HG03139 (cell line): ENCODE results near the gene SH3GL2.
"Not testable (repeated sequence)": the region's sequence is repeated elsewhere in the genome, so short reads cannot be mapped to it uniquely, and the experiment has no call there.

Experiments used
- ATAC-seq: cut with Tn5 transposase; IDR thresholded peaks from one replicate; pipeline ENCODE4 v1.9.1; 2021; ENCODE audit not compliant: unreplicated experiment

SH3GL2 gene

DNA sequence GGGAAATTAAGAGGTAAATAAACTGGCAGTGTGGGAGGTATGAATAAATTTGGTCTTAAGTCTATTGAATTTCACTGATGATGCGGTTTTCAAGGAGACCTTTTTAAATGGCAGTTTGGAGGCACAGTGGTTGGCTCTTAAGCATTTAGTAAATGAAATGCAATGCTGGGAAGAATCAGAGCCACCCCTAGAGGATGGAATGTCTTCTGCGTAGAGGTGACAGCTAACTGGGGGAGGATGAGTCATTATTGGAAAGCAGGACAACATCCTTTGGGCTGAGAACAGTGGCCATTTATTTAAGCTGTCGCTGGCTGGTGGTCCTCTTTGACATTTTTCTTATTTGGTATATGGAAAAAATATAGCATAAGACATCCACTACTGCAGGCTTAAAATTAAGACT is 163.2 kb downstream of the SH3GL2 start:
- no peak for ATAC-seq

GRCh38 chr9:17744786-17745185 is 165.9 kb downstream of the SH3GL2 start:
- ATAC-seq, result no peak

DNA sequence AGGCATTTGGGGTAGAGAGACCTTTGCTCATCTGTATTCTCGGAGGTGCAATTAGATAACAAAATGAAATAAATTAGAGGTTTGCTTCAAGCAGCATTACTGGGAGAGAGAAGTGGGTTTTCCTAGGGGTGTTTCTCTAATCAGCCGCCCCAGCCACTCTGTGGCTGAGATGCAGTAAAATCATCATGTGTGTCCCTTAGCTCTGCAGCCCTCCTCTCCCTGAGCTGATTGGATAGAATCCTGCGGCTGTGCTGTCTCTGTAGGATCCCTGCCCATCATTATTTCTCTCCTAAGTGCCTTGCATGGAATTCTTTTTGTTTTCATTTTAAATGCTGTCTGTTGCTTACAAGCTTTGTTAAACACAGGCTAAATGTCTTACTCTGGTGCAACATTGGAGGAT is 171.4 kb downstream of the SH3GL2 start:
- ATAC-seq, result no peak

- ATAC-seq, result no peak
Measured at GRCh38 chr9:17751486-17751885, 172.6 kb downstream of the SH3GL2 start.

GRCh38 chr9:17752021-17752420 is 173.2 kb downstream of the SH3GL2 start:
- no peak for ATAC-seq

DNA sequence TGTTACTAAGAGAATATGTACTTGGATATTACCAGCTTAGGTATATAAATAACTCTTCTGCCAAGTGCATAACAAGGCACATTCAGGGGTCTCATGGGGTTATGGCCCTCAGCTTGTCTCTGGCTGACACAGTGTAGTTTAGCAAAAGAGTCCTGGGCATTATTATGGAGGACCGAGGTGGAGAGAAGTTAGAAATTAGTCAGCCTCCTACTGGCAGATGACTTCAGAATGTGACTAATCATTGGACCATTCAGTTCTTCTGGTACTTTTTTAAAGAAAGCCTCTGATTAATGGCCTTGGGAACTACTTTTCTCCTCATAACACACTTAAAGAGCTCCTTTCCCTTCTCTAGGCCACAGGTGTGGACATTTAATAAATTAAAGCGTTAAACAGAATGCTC is 178.9 kb downstream of the SH3GL2 start:
- no peak for ATAC-seq

DNA sequence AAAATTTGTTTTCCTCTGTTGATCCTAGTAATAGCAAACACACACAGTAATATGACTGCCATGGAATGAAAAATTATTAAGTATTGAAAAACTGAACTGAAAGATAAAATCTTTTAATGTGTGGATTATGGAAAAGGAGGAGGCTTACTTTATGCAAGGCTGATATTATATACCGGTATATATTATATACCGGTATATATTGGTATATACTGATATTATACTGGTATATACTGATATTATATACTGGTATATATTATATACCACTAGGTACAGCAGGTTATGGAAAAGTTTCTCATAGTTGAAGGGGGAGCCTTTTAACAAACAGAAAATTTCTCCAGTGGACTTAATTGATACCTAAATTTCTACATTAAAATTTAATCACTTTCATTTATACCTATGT is 181.4 kb downstream of the SH3GL2 start:
- no peak for ATAC-seq

DNA sequence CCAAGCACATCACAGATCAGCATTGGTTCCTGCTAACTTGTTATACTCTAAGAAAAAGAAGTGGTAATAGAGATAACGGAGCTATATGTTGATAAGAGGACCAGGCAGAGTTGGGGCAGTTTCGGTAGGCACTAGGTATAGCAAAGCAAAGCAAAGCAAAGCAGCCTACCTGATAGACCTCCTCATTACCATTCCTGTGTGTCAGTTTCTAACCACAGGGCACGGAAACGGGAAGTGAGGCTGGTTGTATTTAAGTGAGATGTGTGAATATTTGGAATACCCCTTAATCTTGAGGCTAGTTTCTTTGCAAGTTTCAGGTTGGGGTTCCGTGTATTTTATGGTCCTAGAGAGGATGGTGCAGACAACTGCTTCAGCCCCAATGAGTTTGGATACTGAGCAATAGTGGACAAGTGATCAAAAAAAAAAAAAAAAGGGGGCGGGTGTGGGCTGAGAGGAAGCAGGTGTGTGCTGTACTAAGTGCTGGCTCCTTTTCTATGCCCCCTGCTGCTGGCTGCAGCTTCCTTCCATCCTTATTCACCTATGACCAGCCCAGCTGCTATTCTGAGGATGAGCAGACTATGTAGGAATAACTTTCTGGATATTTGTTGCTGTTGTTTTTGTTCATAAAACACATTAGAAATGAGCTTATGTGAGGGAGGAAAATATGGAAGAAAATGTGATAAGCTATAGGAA is 183.3 kb downstream of the SH3GL2 start:
- no peak for ATAC-seq

GRCh38 chr9:17764306-17764705 is 185.4 kb downstream of the SH3GL2 start:
- ATAC-seq, result no peak

DNA sequence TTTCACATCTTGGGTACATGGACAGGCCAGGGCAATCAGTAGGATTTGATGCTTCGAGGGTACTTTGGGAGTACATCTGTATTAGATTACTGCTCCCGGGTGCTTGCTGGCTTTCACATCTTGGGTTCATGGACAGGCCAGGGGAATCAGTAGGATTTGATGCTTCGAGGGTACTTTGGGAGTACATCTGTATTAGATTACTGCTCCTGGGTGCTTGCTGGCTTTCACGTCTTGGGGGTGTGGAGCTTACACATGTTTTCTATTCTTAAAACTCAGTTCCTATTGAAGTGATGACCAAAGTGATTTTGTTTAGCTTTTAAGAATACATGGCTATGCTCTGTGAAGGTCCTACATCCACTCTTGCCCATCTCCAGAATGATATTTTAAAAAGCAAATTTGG is 186.3 kb downstream of the SH3GL2 start:
- ATAC-seq, result not testable (repeated sequence)

DNA sequence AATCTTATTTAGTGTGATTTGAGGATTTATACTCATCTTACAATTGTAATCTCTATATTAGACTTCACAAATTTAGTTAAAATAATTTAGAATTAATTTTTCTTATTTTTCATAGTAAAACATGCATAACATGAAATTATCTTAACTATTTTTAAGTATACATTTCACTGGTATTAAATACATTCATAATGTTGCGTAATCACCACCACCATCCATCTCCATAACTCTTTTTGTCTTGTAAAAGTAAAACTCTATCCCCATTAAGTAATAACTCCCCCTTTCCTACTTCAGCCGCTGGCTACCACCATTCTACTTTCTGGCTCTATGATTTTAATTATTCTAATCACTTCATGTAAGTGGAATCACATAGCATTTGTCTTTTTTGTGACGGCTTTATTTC is 193.4 kb downstream of the SH3GL2 start:
- ATAC-seq, result no peak

- no peak for ATAC-seq
Measured at GRCh38 chr9:17775656-17776055, 196.8 kb downstream of the SH3GL2 start.

- ATAC-seq, result no peak
Measured at GRCh38 chr9:17776735-17777134, 197.9 kb downstream of the SH3GL2 start.

DNA sequence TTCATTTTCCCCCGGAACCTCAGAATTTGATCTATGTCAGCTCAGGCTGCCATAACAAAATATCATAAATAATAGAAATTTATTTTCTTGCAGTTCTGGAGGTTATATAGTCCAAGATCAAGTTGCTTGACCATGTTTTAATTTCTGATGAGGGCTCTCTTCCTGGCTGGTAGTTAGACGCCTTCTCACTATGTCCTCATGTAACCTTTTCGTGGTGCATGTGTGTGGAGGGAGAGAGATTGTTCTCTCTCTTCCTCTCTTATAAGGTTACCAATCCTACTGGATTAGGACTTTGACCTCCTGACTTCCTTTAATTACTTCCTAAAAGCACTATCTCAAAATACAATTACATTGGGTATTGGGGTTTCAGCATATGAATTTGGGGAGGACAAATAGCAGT is 198.6 kb downstream of the SH3GL2 start:
- no peak for ATAC-seq

DNA sequence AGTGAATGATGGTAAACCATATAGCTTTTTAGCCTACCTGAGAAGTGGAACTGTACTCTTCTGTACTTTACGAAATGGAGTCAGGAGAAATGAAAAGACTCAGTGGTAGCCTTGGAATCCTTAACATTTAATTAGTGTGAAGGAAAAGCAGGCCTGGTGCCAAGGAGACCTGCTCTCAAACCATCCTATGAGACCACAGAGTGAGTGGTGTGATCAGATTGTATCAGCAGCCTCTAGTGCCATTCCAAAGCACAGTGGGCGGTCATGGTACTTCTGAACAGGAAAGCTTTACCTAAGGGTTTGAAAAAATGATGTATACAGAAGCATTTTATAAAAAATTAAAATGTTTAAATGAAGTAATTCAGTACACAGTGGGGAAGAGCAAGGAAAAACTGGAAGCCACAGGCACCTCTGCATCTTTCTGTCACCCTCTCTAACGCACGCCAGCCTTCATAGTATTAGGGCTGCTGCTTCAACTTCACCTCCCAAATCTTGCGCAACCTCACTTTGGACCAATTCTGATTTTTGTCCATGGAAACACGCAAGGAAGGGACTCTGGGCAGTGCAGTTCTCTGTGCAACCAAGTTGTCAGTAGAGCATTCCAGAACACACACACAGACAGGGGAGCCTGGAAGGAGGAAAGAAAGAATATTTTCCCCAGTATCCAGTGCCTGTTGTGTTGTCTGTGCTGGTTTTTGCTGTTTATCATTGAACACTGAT is 203.7 kb downstream of the SH3GL2 start:
- no peak for ATAC-seq

GRCh38 chr9:17783227-17783626 is 204.4 kb downstream of the SH3GL2 start:
- ATAC-seq, result no peak

- no peak for ATAC-seq
Measured at GRCh38 chr9:17789316-17789715, 210.4 kb downstream of the SH3GL2 start.

GRCh38 chr9:17793713-17794622 is 215.1 kb downstream of the SH3GL2 start:
- ATAC-seq, result no peak

GRCh38 chr9:17795744-17796143 is 216.9 kb downstream of the SH3GL2 start:
- no peak for ATAC-seq

DNA sequence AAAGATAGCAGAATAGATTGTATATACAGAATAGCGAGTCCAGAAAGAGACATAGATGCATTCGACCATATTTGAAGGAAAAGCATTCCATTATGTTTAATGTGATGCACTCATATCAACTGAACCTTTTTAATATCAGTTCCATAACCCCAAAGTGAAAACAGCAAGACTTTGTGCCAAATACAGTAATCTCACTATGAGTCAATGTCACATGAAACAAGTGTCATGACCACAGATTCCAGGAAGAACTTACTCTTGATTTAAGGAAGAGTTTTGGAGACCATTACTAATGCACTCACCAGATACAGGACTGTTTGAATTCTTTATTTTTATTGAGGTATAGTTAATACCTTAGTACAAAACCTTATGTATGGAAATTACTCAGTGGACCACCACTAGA is 220.5 kb downstream of the SH3GL2 start:
- no peak for ATAC-seq

DNA sequence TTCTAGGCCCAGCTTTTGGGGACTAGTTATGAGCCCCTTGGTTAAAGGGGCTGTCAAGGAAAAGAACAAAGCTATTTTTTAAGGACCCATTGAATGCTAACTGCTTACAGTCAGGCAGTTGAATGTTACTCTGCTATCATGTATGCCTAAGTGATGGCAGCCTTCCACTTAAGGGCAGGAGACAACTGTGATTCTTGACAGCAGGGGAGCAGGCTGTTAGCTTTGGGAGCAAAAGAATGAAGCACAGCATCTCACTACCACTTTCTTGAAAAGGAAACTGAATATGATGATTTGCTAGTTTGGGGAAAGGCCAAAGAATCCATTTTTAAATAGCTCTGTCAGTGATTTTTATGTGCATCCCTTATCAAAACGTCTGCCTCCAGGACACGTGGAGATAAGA is 221.6 kb downstream of the SH3GL2 start:
- no peak for ATAC-seq
